ENCODE results near the gene ABCA3. TPM values are rescaled to one million over a fixed set of nuclear protein-coding genes. Genes with fewer than 3 reads are reported as not detected.

ABCA3 gene
- total and polyA plus RNA-seq, 2 of the 8 experiments (the other 6 are each of a cell fraction or from before 2014, with no cell fraction given): 5.7 to 7.9 TPM

- no peaks in the 10 kb centered on the region for H3K27me3 ChIP-seq (replicated peaks in 1 of 4; ENCODE audit: control insufficient read depth in 3 of 4, extremely low read depth in 1 of 4, insufficient read depth in 3 of 4, low read length in 3 of 4)
- H3K23me2 ChIP-seq (ENCODE audit: low read depth, low read length): peaks cover 6% of the 10 kb centered on the region; the same call in 1 of the 2 replicates
- H3K9ac ChIP-seq (replicated peaks in 1 of 4; ENCODE audit: extremely low read depth in 1 of 4, low read depth in 3 of 4, low read length in 3 of 4): no peak overlapping the region
- no peak overlapping the region for H3K56ac ChIP-seq (replicated peaks; ENCODE audit: insufficient read length, low read depth, low read length)
- no peak overlapping the region for H2BK12ac ChIP-seq (ENCODE audit: low read depth, low read length)
- no peak overlapping the region for H4K91ac ChIP-seq (replicated peaks; ENCODE audit: insufficient read length, low read length)
- H4K20me1 ChIP-seq (replicated peaks in 1 of 2; ENCODE audit: control insufficient read depth in 1 of 2, insufficient read depth in 2 of 2, low read length in 2 of 2): peaks cover 3 to 16% of the 10 kb centered on the region in 2 experiments
- H3K14ac ChIP-seq (ENCODE audit: insufficient read length): no peak overlapping the region
- peaks cover 4 to 16% of the 10 kb centered on the region in 2 experiments for H3K79me2 ChIP-seq (ENCODE audit: control insufficient read depth in 1 of 2, insufficient read depth in 2 of 2, low read length in 2 of 2)
- H3K4me1 ChIP-seq (replicated peaks in 1 of 4; ENCODE audit: control insufficient read depth in 3 of 4, insufficient read depth in 4 of 4, low read length in 3 of 4): peaks cover 0 to 2% (median under 1%) of the 10 kb centered on the region in 4 experiments; a peak in 2 of 7 replicates
- no peaks in the 10 kb centered on the region for H3K9me3 ChIP-seq (ENCODE audit: insufficient read depth in 2 of 2, low read depth in 1 of 2, low read length in 1 of 2)
- ChIA-PET POLR2A (ENCODE audit: partially characterized antibody) (interaction anchor here (0.6 to 13.7 kb wide), 11 partner anchors 8 to 223 kb away, joined by 3 to 228 read pairs (median 5); partner anchors contain the start of genes DNASE1L2 and ECI1), CTCF (ENCODE audit: partially characterized antibody) (interaction anchor here (0.8 to 2.1 kb wide), 5 partner anchors 9 to 77 kb away, joined by 3 to 7 read pairs (median 4); partner anchors contain the start of gene ECI1)
- H3K27ac ChIP-seq (ENCODE audit: low read depth, low read length): no peak overlapping the region
- no peak for DNase-seq (ENCODE audit: low read depth in 1 of 2, low spot score in 2 of 2)
- peaks cover 9% of the 10 kb centered on the region for H3K79me1 ChIP-seq (ENCODE audit: low read depth, low read length)
- no peak overlapping the region for H3K18ac ChIP-seq (ENCODE audit: extremely low read depth, low read length)
- no peak overlapping the region for H2AK5ac ChIP-seq (ENCODE audit: low read depth, low read length)
- no peak overlapping the region for H2AFZ ChIP-seq (ENCODE audit: low read length)
- 87% methylated on average over 13 of the region's 14 CpGs; no CpG with 5 or more reads in 1 of the 2 experiments for WGBS, 2 experiments (ENCODE audit: extremely low coverage in 1 of 2, insufficient coverage in 1 of 2, insufficient read length in 1 of 2, insufficient replicate concordance in 2 of 2, low coverage in 1 of 2, low lambda C conversion rate in 2 of 2, missing lambda C conversion rate in 1 of 2)
- H3K4me2 ChIP-seq (ENCODE audit: insufficient read depth in 1 of 2, low read depth in 2 of 2, low read length in 2 of 2): no peak overlapping the region
- no peak overlapping the region for H4K8ac ChIP-seq (ENCODE audit: extremely low read depth, insufficient read depth, low read length)
- TF ChIP-seq ATF3 (IDR thresholded peaks at IDR 0.05; ENCODE audit: insufficient read depth, low read depth, low read length): no peak
- no peak for TF ChIP-seq ZNF274 (IDR thresholded peaks at IDR 0.05; ENCODE audit: borderline replicate concordance, extremely low read depth, low read length)
- no peak for TF ChIP-seq JUN (IDR thresholded peaks at IDR 0.05; ENCODE audit: low read depth, low read length)
- no peak for TF ChIP-seq SUZ12 (IDR thresholded peaks at IDR 0.05; ENCODE audit: low read length)
- TF ChIP-seq CREB1 (IDR thresholded peaks at IDR 0.05): no peak
- no peak for TF ChIP-seq EGR1 (IDR thresholded peaks at IDR 0.05; ENCODE audit: borderline replicate concordance, low read depth, low read length)
- no peak for TF ChIP-seq NANOG (IDR thresholded peaks at IDR 0.05; ENCODE audit: insufficient read depth, low read depth, low read length, poor library complexity, severe bottlenecking)
- TF ChIP-seq RBBP5 (IDR thresholded peaks at IDR 0.05; ENCODE audit: borderline replicate concordance, low read depth, low read length): no peak
- no peak overlapping the region for H3K4me3 ChIP-seq (ENCODE audit: extremely low read depth in 1 of 4, insufficient read depth in 2 of 4, low read depth in 3 of 4, low read length in 4 of 4)
- no peak for FAIRE-seq
- no peak overlapping the region for H4K5ac ChIP-seq (ENCODE audit: insufficient read length, low read depth, low read length)
- no peaks in the 10 kb centered on the region for H3K36me3 ChIP-seq (ENCODE audit: control insufficient read depth in 2 of 4, insufficient read depth in 4 of 4, low read length in 3 of 4)
- no peak overlapping the region for H2BK5ac ChIP-seq (ENCODE audit: low read depth, low read length)
- H2BK120ac ChIP-seq (replicated peaks; ENCODE audit: low read depth, low read length): no peak overlapping the region
- H2BK15ac ChIP-seq (ENCODE audit: low read length): no peak overlapping the region
- no peak overlapping the region for H3K4ac ChIP-seq (replicated peaks; ENCODE audit: insufficient read length, low read depth, low read length)
- no peak overlapping the region for H3K23ac ChIP-seq (ENCODE audit: insufficient read length)
- H2BK20ac ChIP-seq (ENCODE audit: low read length): no peak overlapping the region
Measured at GRCh38 chr16:2271848-2272461, 68.6 kb downstream of the ABCA3 start.

Data from H1 (cell line).